A549 (cell line): Measurements from ENCODE around the gene C11orf91. TPM values are rescaled to one million over a fixed set of nuclear protein-coding genes. Genes with fewer than 3 reads are reported as not detected.

Experiments
- ATAC-seq, 2 experiments: fragments of 200-7000 bp in 1 of 2; fragments of >200 bp in 1 of 2; cut with Nextera tagmentation in 1 of 2; cut with Tn5 transposase in 1 of 2; 3 replicates each; pipeline versions ENCODE4 v1.8.0 to v1.9.1; 2018 to 2020; ENCODE audit warnings: mild to moderate bottlenecking in 1 of 2, moderate library complexity in 1 of 2
- CTCF ChIA-PET: fragments of 300-600 bp; sonication (Branson Sonifier 250); formaldehyde crosslinking; extraction: SDS; loops from one replicate; lab custom pipeline; 2021; ENCODE audit warnings: antibody characterized with exemption, inconsistent platforms; lab: Yijun Ruan, JAX
- POLR2A ChIA-PET: fragments of 350-600 bp; formaldehyde crosslinking; extraction: SDS; loops from one replicate; lab custom pipeline; 2021; ENCODE audit warnings: antibody characterized with exemption, inconsistent platforms; lab: Yijun Ruan, JAX
- DNase-seq, 2 experiments: peaks; one replicate each; pipeline versions ENCODE4 v3.0.0 to v3.0.0-alpha.2; 2011 to 2016; ENCODE audit warnings: low read depth in 1 of 2, low spot score in 1 of 2
- FAIRE-seq: peaks from 2 replicates; lab custom pipeline; 2011; peaks lifted over from hg19 to GRCh38; lab: Jason Lieb, UNC
- H3K27ac ChIP-seq, 2 experiments: fragments of >200 bp; sonication (Bioruptor Twin); formaldehyde crosslinking; 3 replicates each; pipeline ENCODE4 v1.5.1; 2016 to 2017
- H3K4me1 ChIP-seq: fragments of >200 bp; sonication (Bioruptor Twin); formaldehyde crosslinking; 3 replicates; pipeline ENCODE4 v1.6.1; 2016
- H3K4me2 ChIP-seq: fragments of >200 bp; sonication (Bioruptor Twin); formaldehyde crosslinking; 3 replicates; pipeline ENCODE4 v1.6.1; 2016
- H3K4me3 ChIP-seq: fragments of >200 bp; sonication (Bioruptor Twin); formaldehyde crosslinking; 3 replicates; pipeline ENCODE4 v1.5.1; 2016
- H3K9me3 ChIP-seq: fragments of >200 bp; sonication (Bioruptor Twin); formaldehyde crosslinking; 3 replicates; pipeline ENCODE4 v1.6.1; 2016
- BHLHE40 ChIP-seq: IDR thresholded peaks from 2 replicates; pipeline ENCODE4 v1.6.1; 2012; ENCODE audit warnings: low read depth, low read length, inconsistent platforms
- CBX2 ChIP-seq: fragments of 200-600 bp; sonication (generic); IDR thresholded peaks from 2 replicates; pipeline ENCODE4 v1.6.1; 2016; ENCODE audit warnings: low read depth, mild to moderate bottlenecking, borderline replicate concordance
- CHD2 ChIP-seq: fragments of 150-350 bp; IDR thresholded peaks from 2 replicates; pipeline ENCODE4 v1.6.1; 2014; ENCODE audit warnings: low read length; ENCODE audit not compliant: partially characterized antibody
- EP300 ChIP-seq, 2 experiments: fragments of >200 bp; sonication (Bioruptor Twin); formaldehyde crosslinking; IDR thresholded peaks; 2 replicates in 1 of 2; 3 replicates in 1 of 2; pipeline ENCODE4 v1.6.1; 2016 to 2017
- ESRRA ChIP-seq: fragments of 150-350 bp; IDR thresholded peaks from 2 replicates; pipeline ENCODE4 v1.6.1; 2014; ENCODE audit warnings: mild to moderate bottlenecking, low read length, borderline replicate concordance
- FOSL2 ChIP-seq, 2 experiments: fragments of 450-650 bp in 1 of 2; fragments of >200 bp in 1 of 2; sonication (Bioruptor Twin) in 1 of 2; formaldehyde crosslinking; IDR thresholded peaks; 2 replicates each; pipeline versions ENCODE4 v1.5.0 to v1.6.1; 2016 to 2020; ENCODE audit warnings: mild to moderate bottlenecking in 1 of 2, moderate library complexity in 1 of 2
- FOXS1 ChIP-seq: fragments of 250-450 bp; sonication (Bioruptor Pico); IDR thresholded peaks from 2 replicates; pipeline ENCODE4 v1.5.0; 2020; ENCODE audit warnings: mild to moderate bottlenecking, moderate library complexity
- GATA3 ChIP-seq: IDR thresholded peaks from 2 replicates; pipeline ENCODE4 v1.6.1; 2012; ENCODE audit warnings: borderline replicate concordance
- JUNB ChIP-seq: fragments of >200 bp; sonication (Bioruptor Twin); formaldehyde crosslinking; IDR thresholded peaks from 2 replicates; pipeline ENCODE4 v1.6.1; 2016
- KDM1A ChIP-seq: fragments of 200-600 bp; sonication (generic); IDR thresholded peaks from 2 replicates; pipeline ENCODE4 v1.6.1; 2016; ENCODE audit warnings: low read depth, mild to moderate bottlenecking
- MAFK ChIP-seq: fragments of 450-650 bp; IDR thresholded peaks from 2 replicates; pipeline ENCODE4 v1.6.1; 2014; ENCODE audit not compliant: partially characterized antibody
- MAZ ChIP-seq: fragments of 150-350 bp; IDR thresholded peaks from 2 replicates; pipeline ENCODE4 v1.6.1; 2014; ENCODE audit warnings: antibody characterized with exemption, low read depth, low read length, borderline replicate concordance
- MYC ChIP-seq: IDR thresholded peaks from 2 replicates; pipeline ENCODE4 v1.6.1; 2012; ENCODE audit warnings: mild to moderate bottlenecking, inconsistent platforms, low read length, improper control_type of control experiment, borderline replicate concordance
- NFE2L2 ChIP-seq: fragments of 150-350 bp; conservative IDR thresholded peaks from 2 replicates; pipeline ENCODE4 v1.6.1; 2014; ENCODE audit warnings: low read length
- NR3C1 ChIP-seq: fragments of >200 bp; sonication (Bioruptor Twin); formaldehyde crosslinking; IDR thresholded peaks from 3 replicates; pipeline ENCODE4 v1.6.1; 2017
- POLR2A ChIP-seq: IDR thresholded peaks from 2 replicates; pipeline ENCODE4 v1.6.1; 2012; ENCODE audit warnings: mild to moderate bottlenecking, low read length
- WGBS: methylation state at CpG from one replicate; pipeline ENCODE4 v1.1.6; 2017; ENCODE audit errors: missing lambda C conversion rate; 5-methylcytosine and 5-hydroxymethylcytosine counted together
- polyA plus RNA-seq, 4 experiments: library from polyadenylated mRNA; depleted of rRNA in 3 of 4; stranded (reverse); fragments of >200 nt; fragmentation: RNase III in 1 of 4; extraction: RNeasy Plus Mini Kit Qiagen cat#74134 plus additional on column Dnase treatment in 1 of 4; gene quantifications; 2 replicates in 3 of 4; 3 replicates in 1 of 4; pipeline ENCODE4 v1.2.3, GENCODE V29; 2011 to 2017
- TF ChIP-seq, protein P1 (sequence below): fragments of >200 bp; sonication (Bioruptor Twin); formaldehyde crosslinking; IDR thresholded peaks from 3 replicates; pipeline ENCODE4 v1.5.1; 2016
- TF ChIP-seq, protein P2 (sequence below): IDR thresholded peaks from 2 replicates; pipeline ENCODE4 v1.6.1; 2012
- TF ChIP-seq, protein P3 (sequence below): fragments of 450-650 bp; IDR thresholded peaks from 2 replicates; pipeline ENCODE4 v1.6.1; 2014; ENCODE audit warnings: antibody characterized with exemption

Gene C11orf91
- polyA plus RNA-seq, 2 of the 4 experiments (the other 2 are of a cell fraction): 0.15 TPM; not detected in 1

DNA sequence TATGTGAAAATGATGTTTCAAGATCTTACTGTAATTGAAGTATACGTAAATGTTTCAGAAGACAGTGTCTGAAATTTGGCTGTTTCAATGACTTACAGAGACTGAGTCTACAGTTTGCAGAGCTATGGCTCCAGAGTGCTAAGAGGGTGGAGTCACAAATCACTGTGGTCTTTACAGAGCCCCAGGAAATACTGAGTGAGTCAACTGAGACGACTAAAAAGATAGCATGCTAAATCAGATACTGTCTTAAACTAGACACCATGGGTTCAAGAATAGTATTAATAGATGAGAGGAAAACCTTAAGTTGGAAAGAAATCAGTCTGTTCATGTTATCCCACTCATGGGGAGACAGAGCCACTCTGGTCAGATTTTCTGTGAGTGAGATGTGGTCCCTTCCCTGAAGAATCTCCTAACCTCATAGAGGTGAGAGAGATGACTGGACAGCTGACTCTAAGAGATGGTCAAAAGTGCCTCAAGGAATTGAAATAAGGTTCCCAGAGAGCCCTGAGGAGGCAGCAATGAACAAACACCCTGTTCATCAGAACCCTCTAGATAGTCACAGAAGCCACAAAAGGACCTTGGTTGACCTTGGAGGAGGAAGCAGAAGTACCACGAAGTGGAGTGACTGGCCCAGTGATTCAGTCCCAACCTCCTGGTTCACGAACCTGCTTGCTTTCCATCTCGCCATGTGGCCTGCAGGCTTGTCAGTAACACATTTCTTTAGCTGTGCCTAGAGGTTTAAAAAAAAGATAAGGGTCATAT, 30.2 kb downstream of the C11orf91 start:
- TF ChIP-seq EP300 (IDR thresholded peaks at IDR 0.05) (no peak), FOXS1 (CRISPR knock-in tag) (no peak)
- TF ChIP-seq, protein P1, sequence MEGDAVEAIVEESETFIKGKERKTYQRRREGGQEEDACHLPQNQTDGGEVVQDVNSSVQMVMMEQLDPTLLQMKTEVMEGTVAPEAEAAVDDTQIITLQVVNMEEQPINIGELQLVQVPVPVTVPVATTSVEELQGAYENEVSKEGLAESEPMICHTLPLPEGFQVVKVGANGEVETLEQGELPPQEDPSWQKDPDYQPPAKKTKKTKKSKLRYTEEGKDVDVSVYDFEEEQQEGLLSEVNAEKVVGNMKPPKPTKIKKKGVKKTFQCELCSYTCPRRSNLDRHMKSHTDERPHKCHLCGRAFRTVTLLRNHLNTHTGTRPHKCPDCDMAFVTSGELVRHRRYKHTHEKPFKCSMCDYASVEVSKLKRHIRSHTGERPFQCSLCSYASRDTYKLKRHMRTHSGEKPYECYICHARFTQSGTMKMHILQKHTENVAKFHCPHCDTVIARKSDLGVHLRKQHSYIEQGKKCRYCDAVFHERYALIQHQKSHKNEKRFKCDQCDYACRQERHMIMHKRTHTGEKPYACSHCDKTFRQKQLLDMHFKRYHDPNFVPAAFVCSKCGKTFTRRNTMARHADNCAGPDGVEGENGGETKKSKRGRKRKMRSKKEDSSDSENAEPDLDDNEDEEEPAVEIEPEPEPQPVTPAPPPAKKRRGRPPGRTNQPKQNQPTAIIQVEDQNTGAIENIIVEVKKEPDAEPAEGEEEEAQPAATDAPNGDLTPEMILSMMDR: no peak
- ATAC-seq (no peak), FAIRE-seq (no peak), DNase-seq (no peak)
- Histone ChIP-seq H3K4me3 (no peak overlapping the region), H3K4me1 (no peaks in the 10 kb centered on the region), H3K27ac (no peak overlapping the region), H3K9me3 (no peaks in the 10 kb centered on the region), H3K4me2 (no peak overlapping the region)
- WGBS: 74% methylated on average over 5 of the region's 5 CpGs
- ChIA-PET POLR2A (no interaction called here), CTCF (interaction anchor here (1.5 to 2.6 kb wide), 2 partner anchors 17 to 308 kb away, joined by 3 to 8 read pairs; no protein-coding TSS in a partner anchor)

DNA sequence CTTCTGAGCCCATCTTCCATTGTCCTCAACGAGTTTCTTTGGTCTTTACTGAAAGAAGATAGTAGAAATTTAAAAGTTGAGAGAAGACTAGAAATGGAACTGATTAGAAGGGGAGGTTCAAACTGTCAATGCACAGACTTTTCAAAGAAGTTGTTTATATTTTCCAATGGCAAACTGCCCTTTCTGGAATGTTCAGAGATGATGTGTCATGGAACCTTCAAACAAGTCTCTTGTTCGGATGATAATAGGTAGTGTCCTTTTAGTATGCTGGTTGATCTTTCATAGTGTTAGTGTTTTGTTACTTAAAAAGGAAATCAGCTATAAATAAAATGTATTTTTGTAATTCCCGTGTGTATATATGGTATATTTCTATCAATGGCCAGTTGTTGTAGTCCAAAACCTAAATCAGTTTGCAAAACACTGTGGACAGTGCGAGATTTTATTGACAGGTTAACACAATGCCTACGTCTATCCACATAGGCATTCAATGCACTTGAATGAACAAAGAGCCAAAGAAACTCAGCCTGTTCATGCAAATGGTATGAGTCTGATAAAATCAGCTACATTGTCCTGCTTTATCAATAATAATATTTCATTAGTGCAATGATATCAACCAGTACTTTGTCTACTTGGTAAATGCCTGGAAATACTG, 30.9 kb downstream of the C11orf91 start:
- ChIA-PET CTCF (interaction anchor here (0.7 to 2.6 kb wide), 2 partner anchors 18 to 268 kb away, joined by 3 to 8 read pairs; no protein-coding TSS in a partner anchor), POLR2A (interaction anchor here (0.5 kb wide), 1 partner anchor 67 kb away, joined by 4 read pairs; no protein-coding TSS in a partner anchor)
- no peak for FAIRE-seq
- TF ChIP-seq, protein P2, sequence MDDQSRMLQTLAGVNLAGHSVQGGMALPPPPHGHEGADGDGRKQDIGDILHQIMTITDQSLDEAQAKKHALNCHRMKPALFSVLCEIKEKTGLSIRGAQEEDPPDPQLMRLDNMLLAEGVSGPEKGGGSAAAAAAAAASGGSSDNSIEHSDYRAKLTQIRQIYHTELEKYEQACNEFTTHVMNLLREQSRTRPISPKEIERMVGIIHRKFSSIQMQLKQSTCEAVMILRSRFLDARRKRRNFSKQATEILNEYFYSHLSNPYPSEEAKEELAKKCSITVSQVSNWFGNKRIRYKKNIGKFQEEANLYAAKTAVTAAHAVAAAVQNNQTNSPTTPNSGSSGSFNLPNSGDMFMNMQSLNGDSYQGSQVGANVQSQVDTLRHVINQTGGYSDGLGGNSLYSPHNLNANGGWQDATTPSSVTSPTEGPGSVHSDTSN: no peak
- TF ChIP-seq CHD2: no peak
- TF ChIP-seq POLR2A: no peak
- no peak for TF ChIP-seq NR3C1
- no peak for TF ChIP-seq MAFK
- TF ChIP-seq KDM1A: no peak
- TF ChIP-seq CBX2: no peak
- TF ChIP-seq ESRRA: no peak
- TF ChIP-seq, protein P3, sequence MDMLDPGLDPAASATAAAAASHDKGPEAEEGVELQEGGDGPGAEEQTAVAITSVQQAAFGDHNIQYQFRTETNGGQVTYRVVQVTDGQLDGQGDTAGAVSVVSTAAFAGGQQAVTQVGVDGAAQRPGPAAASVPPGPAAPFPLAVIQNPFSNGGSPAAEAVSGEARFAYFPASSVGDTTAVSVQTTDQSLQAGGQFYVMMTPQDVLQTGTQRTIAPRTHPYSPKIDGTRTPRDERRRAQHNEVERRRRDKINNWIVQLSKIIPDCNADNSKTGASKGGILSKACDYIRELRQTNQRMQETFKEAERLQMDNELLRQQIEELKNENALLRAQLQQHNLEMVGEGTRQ: no peak
- TF ChIP-seq JUNB: no peak
- no peak for TF ChIP-seq FOXS1 (CRISPR knock-in tag)
- no peak for TF ChIP-seq MAZ
- Histone ChIP-seq H3K9me3 (no peaks in the 10 kb centered on the region), H3K4me2 (no peak overlapping the region), H3K27ac (no peak overlapping the region), H3K4me1 (no peaks in the 10 kb centered on the region), H3K4me3 (no peak overlapping the region)
- ATAC-seq: no peak
- DNase-seq: no peak
- 76% methylated on average over 5 of the region's 5 CpGs for WGBS

DNA sequence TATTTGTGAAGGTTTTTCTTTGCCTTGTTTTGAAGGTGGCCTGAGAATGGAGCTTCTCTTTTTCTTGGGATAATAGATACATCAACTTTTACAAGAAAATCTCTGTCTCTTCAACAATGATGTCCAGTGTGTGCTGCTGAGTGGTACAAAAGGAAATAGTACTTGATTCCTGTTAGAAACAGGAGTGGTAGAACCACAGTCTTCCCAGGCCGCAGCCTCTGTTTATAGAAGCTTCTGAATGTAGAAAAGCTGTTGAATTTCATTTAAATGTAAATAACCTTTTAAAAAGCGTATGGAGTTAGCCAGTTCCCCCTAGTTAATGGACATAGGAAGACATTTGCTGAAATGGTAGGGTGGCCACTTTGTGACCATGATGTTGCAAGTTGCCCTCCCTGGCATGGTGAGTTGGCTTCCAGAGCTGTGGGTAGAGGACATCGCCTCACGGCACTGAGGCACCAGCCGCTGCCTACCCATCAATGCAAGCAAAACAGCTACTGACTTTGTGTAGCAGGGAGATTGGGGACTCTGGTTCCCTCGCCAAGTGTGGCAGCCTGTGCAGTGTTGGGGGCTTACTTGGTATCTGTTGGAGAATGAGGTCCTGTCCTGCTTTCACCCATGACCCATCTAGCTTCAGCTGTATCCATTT, 31.6 kb downstream of the C11orf91 start:
- no peak overlapping the region for H3K27ac ChIP-seq
- H3K4me3 ChIP-seq: no peak overlapping the region
- DNase-seq (no peak), ATAC-seq (no peak), FAIRE-seq (no peak)
- ChIA-PET CTCF (interaction anchor here (0.7 to 2.6 kb wide), 3 partner anchors 18 to 268 kb away, joined by 3 to 8 read pairs (median 3); no protein-coding TSS in a partner anchor), POLR2A (interaction anchor here (0.5 kb wide), 1 partner anchor 67 kb away, joined by 4 read pairs; no protein-coding TSS in a partner anchor)
- TF ChIP-seq GATA3 (no peak), MYC (no peak), BHLHE40 (no peak), FOSL2 (IDR thresholded peaks at IDR 0.05) (no peak), FOSL2 (CRISPR knock-in tag; IDR thresholded peaks at IDR 0.05) (no peak), NFE2L2 (no peak)
- no peak overlapping the region for H3K4me2 ChIP-seq
- H3K4me1 ChIP-seq: no peaks in the 10 kb centered on the region
- H3K9me3 ChIP-seq: no peaks in the 10 kb centered on the region
- WGBS: 90% methylated on average over 6 of the region's 6 CpGs
